Vagina (tissue), 2 donors: Measurements from ENCODE around the gene CSNK1D. TPM values are rescaled to one million over a fixed set of nuclear protein-coding genes. Genes with fewer than 3 reads are reported as not detected.

Experiments
- DNase-seq, 2 donors: peaks; one replicate each; pipeline ENCODE4 v3.0.0-alpha.2; 2017; ENCODE audit errors: extremely low spot score in 2 of 2
- H3K27ac ChIP-seq: fragments of 200-600 bp; sonication (generic); one replicate; pipeline ENCODE4 v1.5.1; 2019
- H3K27me3 ChIP-seq: fragments of 200-600 bp; sonication (generic); one replicate; pipeline ENCODE4 v1.5.1; 2019
- H3K36me3 ChIP-seq, 2 donors: fragments of 200-600 bp; sonication (generic); one replicate each; pipeline ENCODE4 v1.5.1; 2017 to 2019
- H3K4me1 ChIP-seq: fragments of 200-600 bp; sonication (generic); one replicate; pipeline ENCODE4 v1.5.1; 2019
- H3K4me3 ChIP-seq, 2 donors: fragments of 200-600 bp; sonication (generic); 1 replicate in 1 of 2; 2 replicates in 1 of 2; pipeline ENCODE4 v1.5.1; 2016 to 2019
- H3K9me3 ChIP-seq: fragments of 200-600 bp; sonication (generic); one replicate; pipeline ENCODE4 v1.5.1; 2019
- POLR2A ChIP-seq, 2 donors: fragments of 450-650 bp; IDR thresholded peaks; one replicate each; pipeline ENCODE4 v1.6.1; 2017; ENCODE audit warnings: antibody characterized with exemption in 2 of 2, mild to moderate bottlenecking in 2 of 2, moderate library complexity in 2 of 2
- POLR2AphosphoS5 ChIP-seq, 2 donors: sonication (generic); formaldehyde crosslinking; IDR thresholded peaks; one replicate each; pipeline ENCODE4 v1.9.0; 2017; ENCODE audit warnings: antibody characterized with exemption in 2 of 2, mild to moderate bottlenecking in 2 of 2, low read depth in 1 of 2; ENCODE audit not compliant: insufficient read depth in 1 of 2
- intact Hi-C: fragments of 100-400 bp; cut with DNase I; formaldehyde crosslinking; loops from one replicate; pipeline ENCODE4 v1.15.1; 2023
- total RNA-seq: library from RNA; depleted of rRNA; stranded (reverse); fragments of >200 nt; gene quantifications from one replicate; pipeline ENCODE4 v1.2.3, GENCODE V29; 2016
- TF ChIP-seq, protein P1 (sequence below), 3 experiments: fragments of 450-650 bp in 2 of 3; fragments of 200-600 bp in 1 of 3; sonication (generic) in 1 of 3; IDR thresholded peaks; one replicate each; pipeline ENCODE4 v1.5.1; 2017 to 2019; ENCODE audit warnings: antibody characterized with exemption in 3 of 3, mild to moderate bottlenecking in 2 of 3, moderate library complexity in 2 of 3

The CSNK1D gene
- total RNA-seq, 1 donor from 2014 or later, result 67.8 TPM

- Histone ChIP-seq H3K27ac (no peak overlapping the region), H3K4me1 (peaks cover 19% of the 10 kb centered on the region), H3K27me3 (no peaks in the 10 kb centered on the region), H3K4me3 (no peak overlapping the region), H3K36me3 (peaks cover 0 to 6% of the 10 kb centered on the region in 2 donors), H3K9me3 (no peaks in the 10 kb centered on the region)
- TF ChIP-seq POLR2A (IDR thresholded peaks at IDR 0.05) (no peak), POLR2AphosphoS5 (IDR thresholded peaks at IDR 0.05; ENCODE audit: insufficient read depth in 1 of 2, low read depth in 1 of 2) (no peak)
- TF ChIP-seq, protein P1, sequence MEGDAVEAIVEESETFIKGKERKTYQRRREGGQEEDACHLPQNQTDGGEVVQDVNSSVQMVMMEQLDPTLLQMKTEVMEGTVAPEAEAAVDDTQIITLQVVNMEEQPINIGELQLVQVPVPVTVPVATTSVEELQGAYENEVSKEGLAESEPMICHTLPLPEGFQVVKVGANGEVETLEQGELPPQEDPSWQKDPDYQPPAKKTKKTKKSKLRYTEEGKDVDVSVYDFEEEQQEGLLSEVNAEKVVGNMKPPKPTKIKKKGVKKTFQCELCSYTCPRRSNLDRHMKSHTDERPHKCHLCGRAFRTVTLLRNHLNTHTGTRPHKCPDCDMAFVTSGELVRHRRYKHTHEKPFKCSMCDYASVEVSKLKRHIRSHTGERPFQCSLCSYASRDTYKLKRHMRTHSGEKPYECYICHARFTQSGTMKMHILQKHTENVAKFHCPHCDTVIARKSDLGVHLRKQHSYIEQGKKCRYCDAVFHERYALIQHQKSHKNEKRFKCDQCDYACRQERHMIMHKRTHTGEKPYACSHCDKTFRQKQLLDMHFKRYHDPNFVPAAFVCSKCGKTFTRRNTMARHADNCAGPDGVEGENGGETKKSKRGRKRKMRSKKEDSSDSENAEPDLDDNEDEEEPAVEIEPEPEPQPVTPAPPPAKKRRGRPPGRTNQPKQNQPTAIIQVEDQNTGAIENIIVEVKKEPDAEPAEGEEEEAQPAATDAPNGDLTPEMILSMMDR (IDR thresholded peaks at IDR 0.05), result no peak
- DNase-seq, result no peak
- intact Hi-C loops, result loop anchor here (10.0 kb wide), 1 partner anchor 123 kb away; no protein-coding TSS in a partner anchor
These were observed 72.0 kb downstream of the CSNK1D start for GRCh38 chr17:82201498-82201910.

- Histone ChIP-seq H3K27ac (no peak overlapping the region), H3K9me3 (no peaks in the 10 kb centered on the region), H3K27me3 (no peaks in the 10 kb centered on the region), H3K4me1 (peaks cover 13% of the 10 kb centered on the region), H3K4me3 (no peak overlapping the region), H3K36me3 (peaks cover 0 to 6% of the 10 kb centered on the region in 2 donors)
- intact Hi-C loops, result loop anchor here (10.0 kb wide), 1 partner anchor 124 kb away; no protein-coding TSS in a partner anchor
- no peak for DNase-seq
- TF ChIP-seq, protein P1 (IDR thresholded peaks at IDR 0.05), result no peak
- no peak for TF ChIP-seq POLR2AphosphoS5 (IDR thresholded peaks at IDR 0.05; ENCODE audit: insufficient read depth in 1 of 2, low read depth in 1 of 2)
- no peak for TF ChIP-seq POLR2A (IDR thresholded peaks at IDR 0.05)
These were observed 72.6 kb downstream of the CSNK1D start for GRCh38 chr17:82200743-82201497.

- H3K36me3 ChIP-seq, result peaks cover 0 to 8% of the 10 kb centered on the region in 2 donors
- H3K27ac ChIP-seq, result no peak overlapping the region
- H3K9me3 ChIP-seq, result no peaks in the 10 kb centered on the region
- no peak for DNase-seq
- intact Hi-C loops, result loop anchor here (10.0 kb wide), 1 partner anchor 125 kb away; no protein-coding TSS in a partner anchor
- no peaks in the 10 kb centered on the region for H3K27me3 ChIP-seq
- H3K4me3 ChIP-seq, result no peak overlapping the region
- TF ChIP-seq, protein P1 (IDR thresholded peaks at IDR 0.05), result no peak
- no peak for TF ChIP-seq POLR2AphosphoS5 (IDR thresholded peaks at IDR 0.05; ENCODE audit: insufficient read depth in 1 of 2, low read depth in 1 of 2)
- TF ChIP-seq POLR2A (IDR thresholded peaks at IDR 0.05), result no peak
- peaks cover 5% of the 10 kb centered on the region for H3K4me1 ChIP-seq
These were observed 73.4 kb downstream of the CSNK1D start for GRCh38 chr17:82200135-82200534.

GRCh38 chr17:82199496-82199895, 74.0 kb downstream of the CSNK1D start:
- Histone ChIP-seq H3K9me3 (no peaks in the 10 kb centered on the region), H3K27ac (no peak overlapping the region), H3K4me3 (no peak overlapping the region), H3K36me3 (peaks cover 0 to 14% of the 10 kb centered on the region in 2 donors), H3K27me3 (no peaks in the 10 kb centered on the region), H3K4me1 (no peaks in the 10 kb centered on the region)
- intact Hi-C loops, result no loop called here
- TF ChIP-seq POLR2AphosphoS5 (IDR thresholded peaks at IDR 0.05; ENCODE audit: insufficient read depth in 1 of 2, low read depth in 1 of 2) (no peak), POLR2A (IDR thresholded peaks at IDR 0.05) (no peak)
- TF ChIP-seq, protein P1 (IDR thresholded peaks at IDR 0.05), result no peak
- DNase-seq, result no peak

GRCh38 chr17:82198092-82198491, 75.4 kb downstream of the CSNK1D start:
- no peak for DNase-seq
- TF ChIP-seq, protein P1 (IDR thresholded peaks at IDR 0.05), result no peak
- no peak for TF ChIP-seq POLR2AphosphoS5 (IDR thresholded peaks at IDR 0.05; ENCODE audit: insufficient read depth in 1 of 2, low read depth in 1 of 2)
- no peak for TF ChIP-seq POLR2A (IDR thresholded peaks at IDR 0.05)
- Histone ChIP-seq H3K9me3 (no peaks in the 10 kb centered on the region), H3K4me1 (no peaks in the 10 kb centered on the region), H3K27me3 (no peaks in the 10 kb centered on the region), H3K4me3 (no peak overlapping the region), H3K27ac (no peak overlapping the region), H3K36me3 (peaks cover 0 to 25% of the 10 kb centered on the region in 2 donors)
- intact Hi-C loops, result no loop called here
